Left ventricle myocardium inferior (tissue), 1 donor: Measurements from ENCODE around the gene TNK2. TPM values are rescaled to one million over a fixed set of nuclear protein-coding genes. Genes with fewer than 3 reads are reported as not detected.
A peak's percentile ranks its signal among the peaks of the same experiment; 100 is the strongest.
"Not testable (repeated sequence)": the region's sequence is repeated elsewhere in the genome, so short reads cannot be mapped to it uniquely, and the experiment has no call there.

Experiments
- DNase-seq: peaks from one replicate; pipeline ENCODE4 v3.0.0-alpha.2; 2020
- H3K27ac ChIP-seq: fragments of 200-600 bp; replicated peaks from 2 replicates; pipeline ENCODE4 v1.8.0; 2021
- H3K27me3 ChIP-seq: fragments of 200-600 bp; 2 replicates; pipeline ENCODE4 v1.8.0; 2021; ENCODE audit warnings: low read depth
- H3K36me3 ChIP-seq: fragments of 200-600 bp; 2 replicates; pipeline ENCODE4 v1.8.0; 2021
- H3K4me1 ChIP-seq: fragments of 200-600 bp; 2 replicates; pipeline ENCODE4 v1.8.0; 2021
- H3K4me3 ChIP-seq: fragments of 200-600 bp; 2 replicates; pipeline ENCODE4 v1.8.0; 2021; ENCODE audit warnings: mild to moderate bottlenecking, moderate library complexity
- H3K9me3 ChIP-seq: fragments of 200-600 bp; replicated peaks from 2 replicates; pipeline ENCODE4 v1.8.0; 2021
- CTCF ChIP-seq: fragments of 200-600 bp; IDR thresholded peaks from 2 replicates; pipeline ENCODE4 v1.8.0; 2021; ENCODE audit warnings: antibody characterized with exemption, mild to moderate bottlenecking, borderline replicate concordance
- intact Hi-C: fragments of 100-400 bp; cut with micrococcal nuclease; formaldehyde crosslinking; loops from one replicate; pipeline ENCODE4 v1.11.0; 2022
- long read RNA-seq: library from polyadenylated mRNA; unstranded; transcript quantifications from one replicate; pipeline ENCODE4 v2.0.0, GENCODE V29; 2021
- total RNA-seq: library from RNA; stranded (reverse); fragmentation: NEBNext Ultra II Directional; extraction: Animal tissue kit (Norgen Biotek cat#: 25700); gene quantifications from one replicate; pipeline ENCODE4 v1.2.1, GENCODE V29; 2021
- donor health status: DM: no; HTN: yes; CAD: no; lungs with severe emphysema.

The TNK2 gene
- total RNA-seq, result 33.2 TPM
- long read RNA-seq, transcript TNK2-205 (4 exons, 3,377 nt), result major isoform, 11 of 18 reads
- long read RNA-seq, partial matches to known transcripts, result 2 of 18 reads
- long read RNA-seq, other reads (novel, unspliced or antisense), result 5 of 18 reads

- Histone ChIP-seq H3K4me1 (peaks cover 32% of the 10 kb centered on the region), H3K27me3 (no peaks in the 10 kb centered on the region), H3K9me3 (no peaks in the 10 kb centered on the region), H3K4me3 (peak within 1 kb of the TSS; percentile 78), H3K36me3 (no peaks in the 10 kb centered on the region), H3K27ac (peak within 1 kb of the TSS; percentile 64)
- no peak for DNase-seq
- intact Hi-C loops, result no loop called here
- TF ChIP-seq CTCF, result no peak
Observed at GRCh38 chr3:195907934-195908693, at the start of gene TNK2. Gene TNK2 (minus strand): TSS chr3:195908551. CDS start chr3:195888588, 19,963 bp downstream.

- Histone ChIP-seq H3K4me1 (peaks cover 3% of the 10 kb centered on the region), H3K4me3 (no peak overlapping the region)
- intact Hi-C loops, result no loop called here
Observed at GRCh38 chr3:195956577-195956976, 48.2 kb upstream of the TNK2 start.

GRCh38 chr3:195955416-195955841, 47.1 kb upstream of the TNK2 start:
- DNase-seq, intact Hi-C loops, H3K27ac ChIP-seq, H3K36me3 ChIP-seq, H3K9me3 ChIP-seq, H3K27me3 ChIP-seq, H3K4me1 ChIP-seq: not testable (repeated sequence)
- peak overlapping the region; percentile 65 for H3K4me3 ChIP-seq

More at GRCh38 chr3:195956577-195956976, 48.2 kb upstream of the TNK2 start:
- no peaks in the 10 kb centered on the region for H3K27me3 ChIP-seq
- peaks cover 9% of the 10 kb centered on the region for H3K36me3 ChIP-seq
- no peak for TF ChIP-seq CTCF
- H3K27ac ChIP-seq, result no peak overlapping the region
- H3K9me3 ChIP-seq, result no peaks in the 10 kb centered on the region
- DNase-seq, result no peak

- intact Hi-C loops, DNase-seq, H3K9me3 ChIP-seq, H3K27me3 ChIP-seq, H3K36me3 ChIP-seq, H3K4me1 ChIP-seq: not testable (repeated sequence)
- peak overlapping the region; percentile 65 for H3K4me3 ChIP-seq
- peak overlapping the region; percentile 50 for H3K27ac ChIP-seq
Observed at GRCh38 chr3:195954752-195955119, 46.4 kb upstream of the TNK2 start.

- peak overlapping the region; percentile 50 for H3K27ac ChIP-seq
Observed at GRCh38 chr3:195954052-195954751, 45.9 kb upstream of the TNK2 start.

GRCh38 chr3:195952590-195952989, 44.2 kb upstream of the TNK2 start:
- H3K4me3 ChIP-seq, H3K4me1 ChIP-seq, DNase-seq, intact Hi-C loops, H3K27ac ChIP-seq, H3K27me3 ChIP-seq, H3K36me3 ChIP-seq, H3K9me3 ChIP-seq: not testable (repeated sequence)

More at GRCh38 chr3:195954052-195954751, 45.9 kb upstream of the TNK2 start:
- intact Hi-C loops, H3K36me3 ChIP-seq, H3K9me3 ChIP-seq, H3K27me3 ChIP-seq, H3K4me1 ChIP-seq: not testable (repeated sequence)
- DNase-seq, result peak; percentile 85
- peak overlapping the region; percentile 65 for H3K4me3 ChIP-seq

- H3K9me3 ChIP-seq, H3K4me3 ChIP-seq, H3K27ac ChIP-seq, H3K27me3 ChIP-seq, H3K4me1 ChIP-seq, H3K36me3 ChIP-seq, intact Hi-C loops, DNase-seq: not testable (repeated sequence)
Observed at GRCh38 chr3:195951443-195952177, 43.3 kb upstream of the TNK2 start.

GRCh38 chr3:195950731-195951130, 42.4 kb upstream of the TNK2 start:
- H3K9me3 ChIP-seq, DNase-seq, H3K27me3 ChIP-seq, H3K36me3 ChIP-seq, H3K4me3 ChIP-seq, H3K4me1 ChIP-seq, H3K27ac ChIP-seq, intact Hi-C loops: not testable (repeated sequence)

- H3K9me3 ChIP-seq, H3K4me1 ChIP-seq, H3K27ac ChIP-seq, DNase-seq, H3K27me3 ChIP-seq, intact Hi-C loops, H3K36me3 ChIP-seq, H3K4me3 ChIP-seq: not testable (repeated sequence)
Observed at GRCh38 chr3:195950164-195950563, 41.8 kb upstream of the TNK2 start.

- H3K36me3 ChIP-seq, H3K27ac ChIP-seq, H3K4me1 ChIP-seq, H3K9me3 ChIP-seq, DNase-seq, H3K4me3 ChIP-seq, intact Hi-C loops, H3K27me3 ChIP-seq: not testable (repeated sequence)
Observed at GRCh38 chr3:195946910-195947699, 38.8 kb upstream of the TNK2 start.
